Osteocyte (in vitro differentiated cells): Measurements from ENCODE around the gene EPM2AIP1. TPM values are rescaled to one million over a fixed set of nuclear protein-coding genes. Genes with fewer than 3 reads are reported as not detected.

ENCODE experiments used
- DNase-seq: peaks from one replicate; pipeline ENCODE4 v3.0.0; 2021; ENCODE audit warnings: mixed read lengths; ENCODE audit not compliant: unreplicated experiment; ENCODE audit errors: extremely low spot score
- H3K27ac Mint-ChIP-seq: one replicate; pipeline ENCODE4 v1.8.0; 2021; ENCODE audit warnings: mild to moderate bottlenecking, mixed read lengths; ENCODE audit not compliant: unreplicated experiment
- H3K27me3 Mint-ChIP-seq: one replicate; pipeline ENCODE4 v1.8.0; 2021; ENCODE audit warnings: mixed read lengths; ENCODE audit not compliant: unreplicated experiment
- H3K36me3 Mint-ChIP-seq: one replicate; pipeline ENCODE4 v1.8.0; 2021; ENCODE audit warnings: mixed read lengths; ENCODE audit not compliant: unreplicated experiment
- H3K4me1 Mint-ChIP-seq: one replicate; pipeline ENCODE4 v1.8.0; 2021; ENCODE audit warnings: mixed read lengths; ENCODE audit not compliant: unreplicated experiment
- H3K4me3 Mint-ChIP-seq: one replicate; pipeline ENCODE4 v1.8.0; 2021; ENCODE audit warnings: mild to moderate bottlenecking, moderate library complexity, mixed read lengths; ENCODE audit not compliant: unreplicated experiment
- H3K9me3 Mint-ChIP-seq: one replicate; pipeline ENCODE4 v1.8.0; 2021; ENCODE audit warnings: mixed read lengths; ENCODE audit not compliant: unreplicated experiment
- total RNA-seq: library from RNA; stranded (reverse); gene quantifications from 2 replicates; pipeline ENCODE4 v1.2.1, GENCODE V29; 2021
- TF ChIP-seq, protein P1 (sequence below): fragments of 200-600 bp; sonication (generic); IDR thresholded peaks from 2 replicates; pipeline ENCODE4 v1.5.0; 2021; ENCODE audit warnings: antibody characterized with exemption, mild to moderate bottlenecking, moderate library complexity

Gene EPM2AIP1
- total RNA-seq, 1 donor from 2014 or later, result 24.5 TPM

DNA sequence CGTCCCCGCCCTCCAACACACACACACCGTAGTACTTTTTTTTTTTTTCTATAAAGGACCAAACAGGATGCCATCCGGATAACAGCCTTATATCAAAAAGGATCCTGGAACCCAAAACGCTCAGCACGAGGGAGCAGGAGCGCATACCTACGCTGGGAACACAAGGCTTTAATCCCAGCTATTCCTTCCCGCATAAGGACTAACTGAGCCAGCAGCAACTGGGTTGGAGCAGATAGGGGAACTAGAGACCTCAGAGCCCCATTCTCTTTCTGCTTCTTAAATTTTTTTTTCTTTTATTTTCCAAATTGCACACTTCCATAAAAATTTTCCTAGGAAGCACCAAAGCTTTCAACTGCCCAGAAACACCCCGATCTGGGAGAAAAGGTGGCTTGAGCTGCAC, 49.3 kb downstream of the EPM2AIP1 start:
- H3K27me3 Mint-ChIP-seq, result no peaks in the 10 kb centered on the region
- DNase-seq, result no peak
- H3K9me3 Mint-ChIP-seq, result no peaks in the 10 kb centered on the region
- TF ChIP-seq, protein P1, sequence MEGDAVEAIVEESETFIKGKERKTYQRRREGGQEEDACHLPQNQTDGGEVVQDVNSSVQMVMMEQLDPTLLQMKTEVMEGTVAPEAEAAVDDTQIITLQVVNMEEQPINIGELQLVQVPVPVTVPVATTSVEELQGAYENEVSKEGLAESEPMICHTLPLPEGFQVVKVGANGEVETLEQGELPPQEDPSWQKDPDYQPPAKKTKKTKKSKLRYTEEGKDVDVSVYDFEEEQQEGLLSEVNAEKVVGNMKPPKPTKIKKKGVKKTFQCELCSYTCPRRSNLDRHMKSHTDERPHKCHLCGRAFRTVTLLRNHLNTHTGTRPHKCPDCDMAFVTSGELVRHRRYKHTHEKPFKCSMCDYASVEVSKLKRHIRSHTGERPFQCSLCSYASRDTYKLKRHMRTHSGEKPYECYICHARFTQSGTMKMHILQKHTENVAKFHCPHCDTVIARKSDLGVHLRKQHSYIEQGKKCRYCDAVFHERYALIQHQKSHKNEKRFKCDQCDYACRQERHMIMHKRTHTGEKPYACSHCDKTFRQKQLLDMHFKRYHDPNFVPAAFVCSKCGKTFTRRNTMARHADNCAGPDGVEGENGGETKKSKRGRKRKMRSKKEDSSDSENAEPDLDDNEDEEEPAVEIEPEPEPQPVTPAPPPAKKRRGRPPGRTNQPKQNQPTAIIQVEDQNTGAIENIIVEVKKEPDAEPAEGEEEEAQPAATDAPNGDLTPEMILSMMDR, result no peak
- H3K36me3 Mint-ChIP-seq, result peaks cover 3% of the 10 kb centered on the region
- H3K27ac Mint-ChIP-seq, result peak overlapping the region; percentile 85
- H3K4me1 Mint-ChIP-seq, result peaks cover 8% of the 10 kb centered on the region
- peak overlapping the region; percentile 84 for H3K4me3 Mint-ChIP-seq

DNA sequence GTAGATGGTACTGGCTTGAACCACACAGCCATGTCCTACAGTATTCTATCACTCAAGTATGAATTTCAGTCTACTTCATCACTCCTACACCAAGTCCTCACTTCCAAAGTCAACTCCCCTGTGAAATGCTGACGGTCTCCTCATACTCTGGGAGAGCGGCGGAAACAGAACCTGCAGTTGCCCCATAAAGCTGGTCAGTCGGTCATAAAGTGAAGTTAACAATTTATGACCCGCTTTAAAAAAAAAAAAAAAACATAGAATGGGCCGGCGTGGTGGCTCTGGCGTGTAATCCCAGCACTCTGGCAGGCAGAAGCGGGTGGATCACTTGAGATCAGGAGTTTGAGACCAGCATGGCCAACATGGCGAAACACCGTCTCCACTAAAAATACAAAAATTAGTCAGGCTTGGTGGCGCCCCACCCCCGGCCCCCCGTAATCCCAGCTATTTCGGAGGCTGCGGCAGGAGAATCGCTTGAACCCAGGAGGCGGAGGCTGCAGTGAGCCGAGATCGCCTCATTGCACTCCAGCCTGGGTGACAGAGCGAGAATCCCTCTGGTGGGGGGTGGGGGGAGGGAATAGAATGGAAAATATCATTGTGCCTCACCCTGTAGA, 50.2 kb downstream of the EPM2AIP1 start:
- no peak overlapping the region for H3K4me3 Mint-ChIP-seq
- DNase-seq, result peak; percentile 15
- no peaks in the 10 kb centered on the region for H3K27me3 Mint-ChIP-seq
- peaks cover 8% of the 10 kb centered on the region for H3K4me1 Mint-ChIP-seq
- H3K9me3 Mint-ChIP-seq, result no peaks in the 10 kb centered on the region
- H3K36me3 Mint-ChIP-seq, result peaks cover 3% of the 10 kb centered on the region
- TF ChIP-seq, protein P1, result no peak
- no peak overlapping the region for H3K27ac Mint-ChIP-seq

DNA sequence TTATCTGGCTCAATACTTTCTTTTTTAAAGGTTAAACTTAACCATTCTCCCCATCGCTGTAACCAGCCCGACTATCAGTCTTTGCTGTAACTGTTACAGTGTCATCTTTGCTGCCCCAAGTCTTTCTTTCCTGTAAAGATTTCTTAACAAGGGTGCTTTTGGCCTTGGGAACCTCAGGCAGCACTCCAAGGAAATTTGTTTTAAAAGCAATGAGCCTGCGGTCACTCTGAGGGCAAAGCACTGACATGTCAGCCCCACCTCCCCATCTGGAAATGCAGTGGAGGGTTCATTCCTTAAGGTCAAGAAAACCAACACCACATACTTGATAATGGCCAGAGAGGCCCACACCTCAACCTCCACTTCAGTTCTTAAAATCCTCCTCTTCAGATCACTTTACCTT, 51.3 kb downstream of the EPM2AIP1 start:
- peak; percentile 46 for DNase-seq
- no peak overlapping the region for H3K27ac Mint-ChIP-seq
- no peak overlapping the region for H3K4me3 Mint-ChIP-seq
- no peaks in the 10 kb centered on the region for H3K27me3 Mint-ChIP-seq
- H3K9me3 Mint-ChIP-seq, result no peaks in the 10 kb centered on the region
- H3K4me1 Mint-ChIP-seq, result peaks cover 8% of the 10 kb centered on the region
- no peaks in the 10 kb centered on the region for H3K36me3 Mint-ChIP-seq
- TF ChIP-seq, protein P1, result no peak

DNA sequence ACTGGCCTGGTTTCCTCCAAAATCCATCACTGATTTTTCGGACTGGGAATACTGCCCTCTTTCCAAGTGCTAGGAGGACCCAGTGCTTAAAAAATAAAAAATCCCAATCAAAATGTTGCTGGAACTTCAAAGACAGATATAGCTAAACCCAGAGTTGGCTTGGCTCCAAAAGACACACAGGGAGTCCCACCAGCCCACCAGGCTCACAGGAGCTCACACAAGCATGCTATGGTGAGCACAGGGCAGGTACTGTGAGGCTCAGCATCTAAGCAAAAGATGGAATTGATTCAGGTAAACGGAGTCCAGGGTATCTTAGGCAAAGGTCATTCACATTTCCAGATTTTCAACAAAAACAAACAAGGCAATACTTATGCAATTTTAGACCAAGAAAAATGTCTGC, 51.8 kb downstream of the EPM2AIP1 start:
- Mint-ChIP-seq H3K27ac (no peak overlapping the region), H3K27me3 (no peaks in the 10 kb centered on the region), H3K4me1 (peaks cover 8% of the 10 kb centered on the region), H3K9me3 (no peaks in the 10 kb centered on the region), H3K4me3 (no peak overlapping the region), H3K36me3 (peaks cover 4% of the 10 kb centered on the region)
- DNase-seq, result peak; percentile 57
- TF ChIP-seq, protein P1, result no peak

DNA sequence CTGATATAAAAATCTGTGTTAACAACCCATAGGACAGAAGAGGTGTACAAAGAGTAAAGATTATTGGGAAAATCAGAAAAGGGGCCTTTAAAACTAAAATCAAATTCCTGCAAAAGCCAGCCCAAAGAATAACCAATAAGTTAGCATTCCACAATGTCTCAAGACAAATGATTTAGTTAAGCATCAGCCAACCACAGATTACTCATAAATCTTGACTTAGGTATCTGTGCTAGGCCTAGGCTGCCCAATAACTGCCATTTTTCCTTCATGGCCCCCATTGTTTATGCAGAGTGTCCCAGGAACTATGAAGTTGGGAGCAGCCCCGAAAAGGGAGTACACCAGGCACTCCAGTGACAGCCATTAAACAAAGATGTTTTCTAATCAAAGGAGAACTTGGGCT, 55.4 kb downstream of the EPM2AIP1 start:
- TF ChIP-seq, protein P1, result no peak
- Mint-ChIP-seq H3K36me3 (peaks cover 5% of the 10 kb centered on the region), H3K9me3 (no peaks in the 10 kb centered on the region), H3K27me3 (no peaks in the 10 kb centered on the region), H3K4me1 (peaks cover 7% of the 10 kb centered on the region), H3K27ac (no peak overlapping the region), H3K4me3 (no peak overlapping the region)
- DNase-seq, result no peak

Other genes starting within 250 kb of the EPM2AIP1 start
- gene DCLK3, start 228.6 kb downstream of the EPM2AIP1 start, total RNA-seq, result not detected in 2 replicates
- 24.9 and 26.1 TPM in 2 replicates for gene TRANK1, start 48.1 kb downstream of the EPM2AIP1 start, total RNA-seq
- 31.2 and 35.6 TPM in 2 replicates for gene MLH1, start 387 bp upstream of the EPM2AIP1 start, total RNA-seq
- gene LRRFIP2, start 181.5 kb upstream of the EPM2AIP1 start, total RNA-seq, result 43.2 and 49.1 TPM in 2 replicates